Pons (tissue), 1 donor: ENCODE data around the gene E2F6.
A peak's percentile ranks its signal among the peaks of the same experiment; 100 is the strongest.

ENCODE experiments used
- DNase-seq: peaks from one replicate; pipeline ENCODE4 v3.0.0-alpha.2; 2016; ENCODE audit warnings: low spot score

Gene E2F6, protein sequence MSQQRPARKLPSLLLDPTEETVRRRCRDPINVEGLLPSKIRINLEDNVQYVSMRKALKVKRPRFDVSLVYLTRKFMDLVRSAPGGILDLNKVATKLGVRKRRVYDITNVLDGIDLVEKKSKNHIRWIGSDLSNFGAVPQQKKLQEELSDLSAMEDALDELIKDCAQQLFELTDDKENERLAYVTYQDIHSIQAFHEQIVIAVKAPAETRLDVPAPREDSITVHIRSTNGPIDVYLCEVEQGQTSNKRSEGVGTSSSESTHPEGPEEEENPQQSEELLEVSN

DNA sequence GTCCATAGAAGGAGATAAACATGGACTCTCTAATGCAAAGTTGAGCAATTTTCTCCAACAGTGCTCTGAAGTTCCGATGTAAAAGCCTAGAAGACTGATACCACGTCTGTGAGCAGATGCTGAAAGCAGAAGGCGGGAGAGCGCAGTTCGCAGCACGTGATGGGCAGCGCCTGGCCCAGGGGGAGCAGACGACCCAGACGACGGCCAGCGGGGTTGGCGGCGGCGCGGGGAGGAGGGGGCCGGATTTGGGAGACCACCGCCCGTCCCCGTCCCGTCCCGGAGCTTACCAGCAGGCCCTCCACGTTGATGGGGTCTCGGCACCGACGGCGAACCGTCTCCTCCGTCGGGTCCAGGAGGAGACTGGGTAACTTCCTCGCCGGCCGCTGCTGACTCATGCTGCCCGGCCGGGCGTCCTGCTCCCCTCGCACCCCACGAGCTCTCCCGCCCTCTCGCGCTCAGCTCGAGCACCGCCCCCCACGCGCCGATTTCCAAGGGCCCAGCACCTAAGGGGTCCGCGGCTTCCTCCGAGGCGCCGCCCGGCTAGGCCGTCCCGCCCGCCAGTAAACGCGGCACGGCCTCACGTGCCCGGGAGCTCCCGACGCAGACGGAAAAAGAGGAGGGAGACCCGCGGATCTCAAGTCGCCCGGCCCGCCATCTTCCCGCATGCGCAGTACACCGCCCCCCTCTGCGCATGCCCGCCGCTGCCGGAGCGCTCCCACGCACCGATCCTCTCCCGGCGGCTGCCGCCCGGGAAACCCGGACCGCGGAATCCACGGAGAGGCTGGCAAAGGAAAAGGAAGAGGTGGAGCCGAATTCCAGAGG lies at the start of gene E2F6:
E2F6 (minus strand) TSS at position 677 of the 822 bp plus-strand sequence; CDS start at position 395, 282 bp downstream.
- DNase-seq = peak; percentile 88

DNA sequence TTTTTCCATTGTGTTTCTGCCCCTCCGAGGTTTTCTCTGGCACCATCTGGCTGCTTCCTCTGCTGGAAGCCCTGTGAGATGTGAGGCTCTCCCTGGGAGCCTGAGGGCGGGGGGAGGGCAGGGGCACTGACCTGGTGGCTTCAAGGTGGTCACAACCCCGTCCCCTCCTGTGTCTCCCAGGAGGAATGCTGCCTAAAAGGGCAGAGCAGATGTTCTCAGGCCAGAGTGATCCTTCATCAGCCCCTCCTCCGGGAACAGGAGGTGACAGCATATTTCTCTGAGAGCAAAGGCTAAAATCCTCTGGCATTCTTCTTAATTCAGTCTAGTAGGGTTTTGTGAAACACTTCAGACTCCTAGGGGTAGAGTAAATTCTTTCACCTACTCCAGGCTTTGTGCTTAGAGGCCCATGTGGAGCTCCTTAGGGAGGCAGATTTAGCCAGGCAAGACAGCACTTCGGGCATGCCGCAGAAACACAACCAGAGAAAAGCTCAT lies 49.6 kb upstream of the E2F6 start:
- DNase-seq = no peak

DNA sequence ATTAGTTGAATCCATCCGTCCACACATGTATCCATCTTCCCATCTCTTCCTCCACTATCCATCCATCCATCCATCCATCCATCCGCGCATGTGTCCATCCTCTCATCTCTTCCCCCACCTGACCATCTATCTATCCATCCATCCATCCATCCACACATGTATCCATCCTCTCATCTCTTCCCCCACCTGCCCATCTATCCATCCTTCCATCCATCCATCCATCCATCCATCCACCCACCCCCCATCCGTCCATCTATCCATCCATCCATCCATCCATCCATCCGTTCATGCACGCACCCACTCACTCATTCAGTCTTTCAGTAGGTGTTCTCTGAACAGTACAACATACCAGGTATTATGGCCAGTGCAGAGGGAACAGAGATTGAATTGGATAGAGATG lies 48.9 kb upstream of the E2F6 start:
- no peak for DNase-seq

DNA sequence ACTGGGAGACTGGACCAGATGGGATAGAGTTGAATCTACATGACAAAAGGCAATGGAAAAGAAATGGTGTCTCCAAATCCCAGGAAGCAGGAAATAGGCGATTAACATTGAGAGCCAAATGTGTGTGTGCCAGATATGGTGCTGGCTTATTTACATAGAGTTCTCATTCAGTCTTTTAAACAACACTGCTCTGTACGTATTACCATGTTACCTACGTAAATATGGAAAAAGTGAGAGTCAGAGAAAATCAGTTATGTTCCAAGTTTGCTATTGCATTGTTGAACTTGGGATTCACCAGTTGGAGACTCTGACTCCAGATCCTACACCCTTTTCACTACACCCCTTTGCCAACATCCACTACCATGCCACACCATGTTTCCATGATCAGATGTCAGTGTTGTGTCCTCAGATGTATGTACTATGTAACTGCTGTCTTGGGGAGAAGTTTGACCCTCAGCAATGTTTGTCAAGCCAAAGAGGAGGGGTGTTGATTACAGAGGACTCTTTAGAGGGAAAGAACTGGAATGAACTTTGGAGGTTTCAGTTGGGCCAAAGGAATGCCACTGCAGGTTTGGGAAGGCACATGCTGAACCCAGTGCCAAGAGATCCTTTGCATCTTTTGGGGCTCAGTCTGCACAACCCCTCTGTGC lies 48.2 kb upstream of the E2F6 start:
- no peak for DNase-seq

DNA sequence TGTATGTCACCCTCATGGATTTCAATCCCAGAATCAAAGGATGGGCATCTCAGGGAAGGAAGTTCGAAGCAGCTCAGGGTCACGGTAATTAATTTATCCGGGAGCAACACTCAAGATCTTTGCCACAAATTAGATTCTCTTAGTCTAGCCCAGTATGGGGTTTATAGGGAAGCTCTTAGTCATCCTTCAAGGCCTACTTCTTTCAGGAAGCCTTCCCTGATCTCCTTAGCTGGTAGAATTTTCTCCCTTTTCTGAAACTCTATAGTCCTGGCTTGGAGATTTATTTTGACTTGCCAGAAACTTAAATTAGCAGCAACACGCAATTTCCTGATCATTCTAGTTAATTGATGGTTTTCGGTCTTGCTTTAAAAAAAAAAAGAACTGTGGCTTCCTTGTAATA lies 47.4 kb upstream of the E2F6 start:
- no peak for DNase-seq

DNA sequence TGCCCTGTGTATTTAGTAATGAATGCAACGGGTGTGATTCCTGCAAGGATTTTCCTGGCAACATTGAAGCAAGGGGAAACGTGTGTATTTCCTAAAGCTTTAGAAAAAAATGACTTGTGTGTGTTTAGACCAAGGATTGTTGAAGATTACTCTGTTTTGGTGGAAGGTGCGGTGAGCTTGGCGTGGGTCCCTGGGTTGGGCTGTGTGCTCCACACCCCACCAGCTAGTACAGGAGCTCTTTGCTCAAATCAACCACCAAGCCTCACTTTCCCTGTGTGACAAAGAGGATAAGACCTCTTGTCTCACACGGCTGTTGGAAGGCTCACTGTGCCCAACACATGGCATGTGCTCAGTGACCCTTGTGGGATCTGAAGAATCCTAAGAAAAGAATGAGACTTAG lies 46.5 kb upstream of the E2F6 start:
- DNase-seq = no peak

DNA sequence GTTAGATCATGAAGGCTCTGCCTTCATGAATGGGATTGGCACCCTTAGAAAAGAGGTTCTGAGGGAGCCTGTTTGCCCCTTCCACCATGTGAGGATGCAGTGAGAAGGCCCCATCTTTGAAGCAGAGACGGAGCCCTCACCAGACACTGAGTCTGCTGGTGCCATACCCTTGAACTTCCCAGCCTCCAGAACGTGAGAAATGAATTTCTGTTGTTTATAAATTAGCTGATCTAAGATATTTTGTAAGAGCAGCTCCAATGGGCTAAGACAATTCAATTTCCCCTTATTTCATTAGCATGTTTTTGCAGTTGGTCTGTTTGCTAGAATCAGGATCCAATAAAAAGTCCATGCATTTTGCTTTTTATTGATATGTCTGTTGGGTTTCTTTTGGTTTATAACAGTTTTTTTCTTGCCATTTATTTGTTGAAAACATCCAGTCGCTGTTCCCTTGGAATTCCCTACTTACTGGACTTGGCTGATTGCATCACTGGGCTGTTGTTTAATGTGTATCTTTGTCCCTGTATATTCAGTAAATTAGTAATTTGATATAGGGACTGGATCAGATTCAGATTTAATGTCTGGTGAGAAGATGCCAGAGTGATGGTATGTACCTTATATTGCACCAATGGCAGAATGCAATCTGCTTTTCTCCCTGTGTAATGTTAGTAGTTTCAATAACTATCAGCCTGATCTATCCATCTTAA lies 43.8 kb upstream of the E2F6 start:
- DNase-seq = no peak

DNA sequence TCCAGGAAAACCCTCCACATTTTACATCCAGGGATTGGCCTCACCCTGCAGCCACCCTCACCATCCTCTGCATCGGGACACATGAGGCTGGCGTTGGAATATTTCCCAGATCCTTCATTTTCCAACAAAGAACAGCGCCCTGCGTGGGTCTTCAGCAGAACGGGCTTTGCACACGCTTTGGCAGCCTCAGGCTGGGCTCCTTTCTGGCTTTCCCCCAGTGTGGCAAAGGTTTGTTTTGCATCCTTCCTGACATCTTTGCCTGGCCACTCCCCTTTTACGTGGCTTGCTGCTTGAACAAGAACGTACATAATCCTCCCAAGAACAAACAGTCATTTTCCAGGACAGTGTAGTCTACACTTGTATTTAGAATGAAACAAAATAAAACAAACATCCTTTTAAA lies 42.3 kb upstream of the E2F6 start:
- DNase-seq = peak; percentile 73

DNA sequence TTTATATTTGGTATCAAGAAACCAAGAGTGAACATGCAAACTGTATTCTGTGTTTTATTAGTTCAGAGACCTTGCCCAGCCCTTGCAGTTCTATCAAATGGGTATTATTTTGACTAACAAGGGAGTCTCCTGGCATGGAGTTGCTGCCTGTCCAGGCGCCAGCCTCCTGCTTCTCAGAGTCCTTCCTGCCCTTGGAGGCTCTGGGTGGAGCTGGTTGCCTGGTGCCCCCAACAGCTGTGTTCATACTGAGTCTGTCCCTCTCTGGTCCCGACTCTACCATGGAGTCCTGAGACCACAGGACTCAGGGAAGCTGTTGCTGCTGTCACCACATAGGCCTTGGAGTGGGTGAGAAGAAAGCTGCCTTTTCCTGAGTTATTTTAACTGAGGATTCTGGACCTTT lies 41.6 kb upstream of the E2F6 start:
- DNase-seq = no peak

DNA sequence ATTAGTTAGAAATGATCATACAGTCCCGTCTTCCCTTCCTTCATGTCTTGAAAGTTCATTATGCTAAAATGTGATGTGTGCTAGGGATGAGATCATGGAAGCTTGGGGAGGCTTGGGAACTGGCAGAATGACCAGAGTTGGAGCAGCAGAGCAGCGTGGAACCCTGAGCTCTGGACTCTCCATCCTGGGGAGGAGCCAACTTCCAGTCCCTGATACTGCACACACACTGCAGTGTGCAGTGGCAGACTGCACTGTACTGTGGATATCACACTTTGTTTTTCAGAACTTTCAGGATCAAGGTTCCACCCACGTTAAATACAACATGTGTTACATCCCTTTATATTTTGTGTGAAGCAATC lies 40.6 kb upstream of the E2F6 start:
- DNase-seq = no peak

DNA sequence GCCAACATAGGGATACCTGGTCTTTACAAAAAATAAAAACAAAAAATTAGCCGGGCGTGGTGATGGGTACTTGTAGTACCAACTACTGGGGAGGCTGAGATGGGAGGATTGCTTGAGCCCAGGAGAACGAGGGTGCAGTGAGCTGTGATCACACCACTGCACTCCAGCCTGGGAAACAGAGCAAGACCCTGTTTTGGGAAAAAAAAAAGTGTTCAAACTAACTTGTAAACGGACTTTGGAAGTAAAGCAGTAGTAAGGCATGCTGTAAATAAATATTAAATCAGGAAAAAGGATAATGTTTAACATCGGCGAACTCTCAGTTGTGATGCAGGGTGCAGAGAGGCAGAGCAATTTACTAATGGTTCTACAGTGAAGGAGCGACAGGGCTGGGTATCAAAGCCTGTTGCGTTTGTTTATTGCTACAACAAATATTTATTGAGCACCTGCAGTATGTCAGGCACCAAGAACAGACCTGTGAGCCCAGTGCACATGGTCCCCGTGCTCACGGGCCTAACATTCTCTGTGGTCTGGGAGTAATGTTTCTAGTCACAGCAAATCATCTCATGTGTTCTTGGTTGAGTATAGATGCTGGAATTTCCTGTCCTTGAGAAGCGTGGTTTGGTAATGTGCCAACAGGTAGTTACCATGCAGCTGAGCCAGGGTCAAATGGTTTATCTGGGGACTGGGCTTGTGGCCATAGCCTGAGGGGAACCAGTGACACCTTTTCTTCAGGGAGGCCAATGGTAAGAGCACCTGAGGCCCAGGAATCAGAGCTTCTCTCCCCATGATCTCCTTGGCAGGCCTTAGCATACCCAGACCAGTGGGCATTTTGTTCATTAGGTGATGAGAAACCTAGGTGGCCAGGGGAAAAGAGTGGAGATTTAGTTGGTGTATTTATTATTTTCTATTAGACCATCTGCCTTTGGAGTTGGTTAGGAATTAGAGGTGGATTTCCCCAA lies 40.0 kb upstream of the E2F6 start:
- DNase-seq = no peak

DNA sequence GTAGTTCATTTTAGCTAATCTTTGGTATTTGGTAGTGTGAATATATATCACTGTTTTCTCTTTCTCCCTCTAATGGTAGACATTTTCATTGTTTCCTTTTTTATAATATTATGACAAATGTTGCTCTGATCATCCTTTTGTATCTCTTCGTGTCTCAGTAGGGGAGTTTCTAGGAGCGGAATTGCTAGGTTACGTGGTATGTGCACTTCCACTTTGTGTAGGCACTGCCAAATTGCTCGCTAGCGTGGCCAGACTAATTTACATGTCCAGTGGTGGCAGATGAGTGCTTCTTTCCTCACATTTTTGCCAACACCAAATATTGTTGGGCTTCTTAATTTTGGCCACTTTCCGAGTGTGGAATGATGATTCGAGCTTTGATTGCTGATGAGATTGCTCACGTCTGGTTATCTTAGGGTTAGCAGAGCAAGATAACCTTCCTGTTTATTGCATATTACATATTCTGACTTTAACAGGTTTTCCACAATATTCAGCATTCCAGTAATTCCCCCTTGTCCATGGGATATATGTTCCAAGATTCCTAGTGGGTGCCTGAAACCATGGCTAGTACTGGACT lies 37.5 kb upstream of the E2F6 start:
- no peak for DNase-seq

DNA sequence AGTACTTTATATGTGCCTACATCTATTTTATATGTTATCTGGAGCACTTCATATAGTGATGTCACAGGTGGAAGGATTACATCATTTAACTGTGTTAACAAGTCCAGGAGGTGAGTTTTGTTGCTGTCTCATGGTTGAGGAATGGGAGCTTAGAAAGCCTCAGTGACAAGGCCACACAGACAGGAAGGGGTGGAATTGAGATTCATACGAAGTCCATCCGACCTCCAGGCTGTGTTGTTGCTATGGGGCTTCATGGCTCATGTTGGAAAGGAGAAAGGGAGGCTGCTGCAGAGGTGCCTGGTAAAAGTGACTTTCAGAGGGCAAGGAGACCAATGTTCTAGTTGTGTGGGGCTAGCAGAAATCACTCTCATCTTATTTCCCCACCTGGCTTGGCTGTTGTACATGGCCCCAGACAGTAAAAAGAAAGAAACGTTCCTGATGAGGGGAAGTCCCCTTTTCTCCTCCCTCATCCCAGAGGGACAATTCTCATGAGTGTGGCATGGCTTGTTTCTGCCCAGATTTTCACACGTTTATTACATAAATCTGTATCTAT lies 36.9 kb upstream of the E2F6 start:
- no peak for DNase-seq

DNA sequence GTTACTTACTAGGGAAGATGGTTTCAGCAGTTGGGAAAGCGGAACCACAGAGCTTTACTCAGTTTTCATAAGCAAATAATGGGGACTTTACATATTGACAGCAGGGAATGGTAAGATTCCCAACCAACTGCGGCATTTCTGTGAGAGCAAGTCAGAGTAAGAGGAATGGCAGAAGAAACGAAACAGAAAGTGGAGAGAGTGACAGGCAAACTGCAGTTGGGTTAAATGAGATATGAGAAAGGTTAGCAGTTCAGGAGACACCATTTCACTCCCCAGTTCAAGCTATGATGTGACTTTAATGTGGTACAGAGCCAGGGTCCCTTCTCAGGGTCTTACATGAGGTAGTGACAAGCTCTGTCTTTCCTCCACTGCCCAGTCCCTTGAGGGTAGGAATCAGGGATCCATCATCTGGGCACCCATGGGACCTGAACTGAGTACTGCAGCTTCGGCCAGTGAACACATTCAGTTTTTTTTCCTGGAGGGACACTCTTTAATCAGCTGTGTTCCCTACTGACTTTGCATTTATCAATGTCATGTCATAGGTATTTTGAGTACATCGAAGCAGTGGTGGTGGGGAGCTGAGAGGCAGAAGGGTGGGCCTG lies 34.8 kb upstream of the E2F6 start:
- DNase-seq = no peak

DNA sequence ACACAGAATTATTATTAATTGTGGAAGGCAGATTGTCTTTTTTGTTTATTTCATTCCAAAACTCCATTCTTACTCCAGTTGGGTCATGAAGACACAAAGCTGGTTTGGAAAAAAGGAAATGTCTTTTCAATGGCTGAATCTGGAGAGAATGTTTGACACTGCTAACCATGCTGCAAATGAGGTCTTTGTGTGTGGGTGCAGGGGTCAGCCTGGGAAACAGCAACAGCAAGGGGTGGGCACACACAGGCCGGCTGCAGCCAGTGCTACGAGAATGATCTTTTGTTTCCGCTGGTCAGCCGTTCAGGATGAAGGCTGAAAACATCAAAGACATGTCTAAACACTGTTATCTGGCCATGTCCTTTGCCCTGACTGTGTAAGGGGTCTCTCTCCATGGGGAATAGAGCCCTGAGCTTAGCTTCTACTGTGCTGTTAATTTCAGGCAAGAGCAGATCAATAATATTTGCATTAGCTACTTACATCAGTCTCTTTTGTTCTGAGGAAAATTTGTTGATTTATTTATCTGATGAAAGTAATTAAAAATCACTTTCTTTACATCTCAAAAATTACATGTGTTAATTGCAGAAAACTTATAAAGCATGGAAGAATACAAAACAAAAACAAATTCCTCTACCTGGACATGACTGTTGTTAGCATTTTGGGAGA lies 33.3 kb upstream of the E2F6 start:
- DNase-seq = peak; percentile 91

DNA sequence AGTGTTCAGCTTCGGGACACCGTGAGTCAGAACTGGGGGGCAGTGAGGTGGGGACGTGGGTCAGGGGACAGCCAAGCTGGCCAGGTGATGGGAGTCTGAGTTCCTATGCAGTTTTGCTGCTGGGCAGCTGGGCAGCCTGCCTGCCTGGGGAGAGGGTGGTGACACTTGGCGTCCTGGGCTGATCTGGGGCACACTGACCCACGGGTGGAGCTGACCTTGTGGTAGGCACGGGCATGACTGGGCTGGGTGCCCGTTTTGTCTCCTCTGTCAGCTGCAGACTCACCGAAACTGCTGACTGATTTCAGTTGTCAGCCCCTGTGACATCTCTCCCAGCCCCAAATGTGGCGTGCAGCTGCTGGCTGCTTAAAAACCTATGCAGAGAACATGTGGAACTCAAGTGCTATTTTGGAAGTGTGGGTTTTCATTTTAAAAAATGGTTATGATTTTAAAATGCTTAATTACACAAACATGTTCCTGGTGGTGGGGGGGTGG lies 32.6 kb upstream of the E2F6 start:
- DNase-seq = peak; percentile 89

DNA sequence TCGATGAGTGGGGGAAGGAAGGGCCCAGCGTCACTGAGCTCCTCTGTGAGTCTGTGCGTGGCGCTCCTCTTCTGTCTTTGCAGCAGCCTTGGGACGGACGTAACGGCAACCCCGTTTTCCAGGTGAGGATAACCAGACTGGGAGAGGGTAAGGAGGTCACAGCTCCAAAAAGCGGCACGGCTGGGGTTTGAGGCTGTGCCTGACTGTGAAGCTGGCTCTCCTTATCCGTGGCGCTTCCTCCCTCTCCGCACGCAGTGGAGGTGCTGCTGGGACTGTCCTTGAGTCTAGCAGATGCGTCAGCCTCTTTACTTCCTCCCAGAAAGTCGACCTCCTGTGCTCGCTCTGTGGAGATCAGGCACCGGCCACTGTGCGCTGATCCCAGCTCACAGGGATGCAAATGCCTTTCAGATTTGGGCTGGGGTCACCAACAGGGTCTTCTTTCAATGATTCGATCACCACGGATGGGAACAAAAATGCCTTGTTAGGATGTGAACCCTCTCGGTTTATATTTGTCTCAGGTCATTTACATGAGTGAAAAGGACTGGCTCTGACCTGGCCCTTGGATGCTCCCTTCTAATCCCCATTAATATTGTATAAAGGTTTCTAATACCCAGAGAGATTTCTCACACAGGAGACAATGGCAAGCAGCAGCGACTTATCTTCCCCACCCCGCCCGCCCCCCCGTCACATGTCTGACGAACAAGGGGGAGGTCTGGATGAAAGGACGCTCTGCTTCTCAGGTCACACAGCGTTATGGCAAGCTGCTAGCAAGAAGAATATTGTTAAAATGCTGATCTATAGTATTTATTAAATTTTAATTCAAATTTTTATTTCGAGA lies 30.1 kb upstream of the E2F6 start:
- peak; percentile 51 for DNase-seq

DNA sequence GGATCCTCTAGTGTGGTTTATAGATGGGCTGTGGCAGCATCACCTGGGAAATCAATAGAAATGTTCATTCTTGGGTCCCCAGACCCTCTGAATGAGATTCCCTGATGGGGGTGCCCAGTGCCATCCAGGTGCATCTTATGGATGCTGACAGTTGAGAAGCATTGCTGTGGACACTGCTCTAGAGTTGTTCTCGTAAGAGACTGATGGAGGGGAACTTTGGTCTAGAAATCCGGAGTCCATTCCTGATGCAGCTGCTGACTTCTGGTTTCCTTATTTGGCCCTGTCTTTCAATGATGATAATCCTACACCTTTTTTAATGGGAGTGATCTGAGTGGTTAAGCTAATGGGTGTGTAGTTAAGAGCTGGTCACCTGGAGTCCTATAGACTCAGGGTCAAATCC lies 28.3 kb upstream of the E2F6 start:
- DNase-seq = no peak
